ENCODE measurements around the gene STK38.

STK38 gene

GRCh38 chr6:36544228-36544627 is 3.1 kb downstream of the STK38 start:
- in situ Hi-C loops (cut with HindIII; ENCODE audit: low sequenced_read_pairs): no loop called here
- DNase-seq (ENCODE audit: low read depth, low spot score): no peak
- TF ChIP-seq, protein P1, sequence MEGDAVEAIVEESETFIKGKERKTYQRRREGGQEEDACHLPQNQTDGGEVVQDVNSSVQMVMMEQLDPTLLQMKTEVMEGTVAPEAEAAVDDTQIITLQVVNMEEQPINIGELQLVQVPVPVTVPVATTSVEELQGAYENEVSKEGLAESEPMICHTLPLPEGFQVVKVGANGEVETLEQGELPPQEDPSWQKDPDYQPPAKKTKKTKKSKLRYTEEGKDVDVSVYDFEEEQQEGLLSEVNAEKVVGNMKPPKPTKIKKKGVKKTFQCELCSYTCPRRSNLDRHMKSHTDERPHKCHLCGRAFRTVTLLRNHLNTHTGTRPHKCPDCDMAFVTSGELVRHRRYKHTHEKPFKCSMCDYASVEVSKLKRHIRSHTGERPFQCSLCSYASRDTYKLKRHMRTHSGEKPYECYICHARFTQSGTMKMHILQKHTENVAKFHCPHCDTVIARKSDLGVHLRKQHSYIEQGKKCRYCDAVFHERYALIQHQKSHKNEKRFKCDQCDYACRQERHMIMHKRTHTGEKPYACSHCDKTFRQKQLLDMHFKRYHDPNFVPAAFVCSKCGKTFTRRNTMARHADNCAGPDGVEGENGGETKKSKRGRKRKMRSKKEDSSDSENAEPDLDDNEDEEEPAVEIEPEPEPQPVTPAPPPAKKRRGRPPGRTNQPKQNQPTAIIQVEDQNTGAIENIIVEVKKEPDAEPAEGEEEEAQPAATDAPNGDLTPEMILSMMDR (IDR thresholded peaks at IDR 0.05; ENCODE audit: low read depth, low read length): no peak
- no peak overlapping the region for H3K4me3 ChIP-seq (ENCODE audit: low read depth, low read length)

DNA sequence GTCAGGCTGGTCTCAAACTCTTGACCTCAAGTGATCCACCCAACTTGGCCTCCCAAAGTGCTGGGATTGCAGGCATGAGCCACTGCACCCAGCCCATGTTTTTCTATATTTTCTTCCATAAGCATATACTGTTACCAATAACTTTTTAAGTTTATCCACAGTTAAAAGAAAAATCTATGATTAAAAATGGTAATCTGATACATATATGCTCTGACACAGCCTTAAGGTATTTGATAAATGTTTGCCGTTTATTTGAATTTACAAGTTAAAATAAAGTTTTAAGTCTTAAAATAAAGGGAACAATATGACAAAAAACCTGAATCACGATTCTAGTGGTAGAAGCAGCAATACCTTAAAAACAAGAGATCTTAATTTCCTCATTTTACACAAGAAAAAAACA is 5.2 kb downstream of the STK38 start:
- TF ChIP-seq, protein P1 (IDR thresholded peaks at IDR 0.05; ENCODE audit: low read depth, low read length): no peak
- in situ Hi-C loops (cut with HindIII; ENCODE audit: low sequenced_read_pairs): no loop called here
- H3K4me3 ChIP-seq (ENCODE audit: low read depth, low read length): no peak overlapping the region
- no peak for DNase-seq (ENCODE audit: low read depth, low spot score)

DNA sequence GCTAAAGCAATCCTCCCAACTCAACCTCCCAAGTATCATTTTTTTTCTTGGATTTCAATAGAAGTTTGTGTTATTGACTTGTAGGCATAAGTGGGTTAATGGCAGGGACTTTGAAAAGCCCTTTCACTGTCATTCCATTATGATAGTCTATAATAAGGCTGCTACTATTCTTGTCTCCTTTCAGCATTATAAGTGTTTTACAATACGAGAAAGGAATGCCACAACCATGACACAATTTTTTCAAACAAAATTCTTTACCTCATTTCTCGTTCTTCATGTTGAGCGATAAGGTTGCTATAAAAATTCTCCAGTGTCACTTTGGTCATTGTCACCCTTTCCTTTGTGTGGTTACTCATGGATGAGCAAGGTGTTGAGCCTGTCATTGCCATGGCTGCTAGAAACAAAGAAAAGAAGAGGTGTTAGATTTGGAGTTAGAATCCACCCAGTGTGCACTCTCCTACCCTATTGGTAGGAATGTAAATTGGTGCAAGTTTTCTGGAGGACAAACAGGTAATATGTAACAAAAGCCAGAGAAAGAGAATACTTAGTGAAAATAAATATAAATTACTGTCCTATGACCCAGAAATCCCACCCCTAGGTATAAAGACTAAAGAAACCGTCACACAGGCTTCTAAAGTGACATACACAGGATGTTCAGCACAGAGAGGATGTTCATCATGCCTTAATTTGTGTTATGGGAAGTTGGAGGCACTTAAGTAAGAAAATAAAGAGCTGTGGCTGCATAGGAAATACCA is 7.3 kb downstream of the STK38 start:
- no peak for DNase-seq (ENCODE audit: low read depth, low spot score)
- in situ Hi-C loops (cut with HindIII; ENCODE audit: low sequenced_read_pairs): no loop called here
- TF ChIP-seq, protein P1 (IDR thresholded peaks at IDR 0.05; ENCODE audit: low read depth, low read length): no peak
- no peak overlapping the region for H3K4me3 ChIP-seq (ENCODE audit: low read depth, low read length)

DNA sequence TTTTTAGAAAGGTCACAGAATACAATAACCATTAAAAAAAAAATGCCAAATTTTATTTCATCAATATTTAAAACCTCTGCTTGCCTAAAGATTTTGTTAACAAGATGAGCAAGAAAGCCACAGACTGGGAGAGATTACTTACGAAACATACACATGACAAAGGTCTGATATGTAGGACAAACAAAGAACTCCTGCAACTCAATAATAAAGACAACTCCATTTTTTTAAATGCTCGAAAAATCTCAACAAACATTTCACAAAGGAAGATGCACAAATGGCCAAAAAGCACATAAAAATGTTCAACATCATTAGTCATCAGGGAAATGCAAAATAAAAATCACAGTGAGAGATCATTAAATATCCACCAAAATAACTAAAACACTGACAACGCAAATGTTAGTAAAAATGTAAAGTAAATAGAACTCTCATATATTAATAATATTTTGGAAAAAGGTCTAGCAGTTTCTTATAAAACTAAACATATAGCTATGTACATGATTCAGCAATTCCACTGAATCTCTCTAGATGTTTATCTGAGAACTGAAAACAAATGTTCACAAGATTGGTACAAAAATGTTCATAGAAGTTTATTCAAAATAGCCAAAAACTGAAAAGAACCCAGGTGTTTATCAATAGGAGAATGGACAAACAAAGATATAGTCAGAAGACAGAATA is 10.3 kb downstream of the STK38 start:
- no peak for DNase-seq (ENCODE audit: low read depth, low spot score)
- TF ChIP-seq, protein P1 (IDR thresholded peaks at IDR 0.05; ENCODE audit: low read depth, low read length): no peak
- in situ Hi-C loops (cut with HindIII; ENCODE audit: low sequenced_read_pairs): no loop called here
- no peak overlapping the region for H3K4me3 ChIP-seq (ENCODE audit: low read depth, low read length)

DNA sequence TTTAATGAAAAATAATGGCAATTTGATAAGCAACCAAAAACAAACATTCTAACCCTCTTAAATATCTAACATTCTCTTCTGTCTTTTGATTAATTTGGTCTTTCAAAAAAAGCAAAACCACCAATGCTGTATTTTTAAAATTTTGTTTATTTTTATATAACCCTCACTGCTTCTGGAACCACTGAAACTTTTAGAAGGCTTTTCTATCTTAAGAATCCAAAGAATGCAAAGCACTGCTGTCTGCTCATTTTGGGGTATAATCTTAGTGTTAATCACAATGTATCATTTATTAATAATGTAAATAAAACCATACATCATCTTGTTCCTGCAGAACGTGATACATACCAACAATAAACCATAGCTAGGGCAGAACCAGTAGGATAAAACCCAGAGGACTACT is 14.0 kb downstream of the STK38 start:
- DNase-seq (ENCODE audit: low read depth, low spot score): no peak
- no peak overlapping the region for H3K4me3 ChIP-seq (ENCODE audit: low read depth, low read length)
- TF ChIP-seq, protein P1 (IDR thresholded peaks at IDR 0.05; ENCODE audit: low read depth, low read length): no peak
- in situ Hi-C loops (cut with HindIII; ENCODE audit: low sequenced_read_pairs): no loop called here

GRCh38 chr6:36526066-36526465 is 21.2 kb downstream of the STK38 start:
- no peak for DNase-seq (ENCODE audit: low read depth, low spot score)
- TF ChIP-seq, protein P1 (IDR thresholded peaks at IDR 0.05; ENCODE audit: low read depth, low read length): no peak
- in situ Hi-C loops (cut with HindIII; ENCODE audit: low sequenced_read_pairs): no loop called here

More at GRCh38 chr6:36526066-36526465, 21.2 kb downstream of the STK38 start:
- no peak overlapping the region for H3K4me3 ChIP-seq (ENCODE audit: low read depth, low read length)

Measured in astrocyte of the spinal cord (primary cell).